WTC11 (cell line): ENCODE measurements around the gene PRRG1.

ENCODE experiments used
- CREB1 ChIP-seq: sonication (generic); formaldehyde crosslinking; IDR thresholded peaks from 2 replicates; pipeline ENCODE4 v1.8.0; 2023; ENCODE audit warnings: mild to moderate bottlenecking, missing genetic modification reagents
- PRRX2 ChIP-seq: fragments of 250-450 bp; sonication (Bioruptor Pico); IDR thresholded peaks from 2 replicates; pipeline ENCODE4 v1.8.0; 2021; ENCODE audit warnings: mild to moderate bottlenecking
- TEAD1 ChIP-seq: sonication (generic); formaldehyde crosslinking; IDR thresholded peaks from 2 replicates; pipeline ENCODE4 v1.8.0; 2022; ENCODE audit warnings: mild to moderate bottlenecking, missing genetic modification reagents
- ZNF121 ChIP-seq: sonication (generic); formaldehyde crosslinking; IDR thresholded peaks from 2 replicates; pipeline ENCODE4 v1.8.0; 2023; ENCODE audit warnings: missing genetic modification reagents
- ZNF317 ChIP-seq: sonication (generic); formaldehyde crosslinking; IDR thresholded peaks from 2 replicates; pipeline ENCODE4 v1.8.1; 2023; ENCODE audit warnings: low read depth, mild to moderate bottlenecking, moderate library complexity, missing genetic modification reagents, borderline replicate concordance
- TF ChIP-seq, protein P1 (sequence below): sonication (generic); formaldehyde crosslinking; IDR thresholded peaks from 2 replicates; pipeline ENCODE4 v1.8.1; 2022; ENCODE audit warnings: low read depth, missing genetic modification reagents, borderline replicate concordance

DNA sequence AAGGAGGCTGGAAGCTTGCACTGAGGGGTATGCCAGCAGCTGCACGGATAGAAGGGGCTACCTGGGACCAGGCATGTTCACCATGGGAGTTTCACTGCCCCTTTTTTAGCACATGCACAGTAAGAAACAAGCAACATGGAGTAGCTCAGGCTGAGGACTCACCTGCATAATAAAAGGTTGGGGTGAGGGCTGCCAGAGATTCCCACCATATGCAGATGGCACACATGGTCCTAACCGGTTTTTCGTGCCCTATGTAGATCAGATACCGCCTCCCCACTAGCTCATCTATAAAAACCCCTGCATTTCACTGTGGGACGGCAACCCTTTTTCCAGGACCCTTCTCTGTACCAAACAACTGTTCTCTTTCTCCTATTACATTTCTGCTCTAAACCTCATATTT is 125.3 kb downstream of the PRRG1 start:
- TF ChIP-seq ZNF121 (CRISPR knock-in tag) (no peak), PRRX2 (no peak), TEAD1 (CRISPR knock-in tag) (no peak), ZNF317 (no peak), CREB1 (CRISPR knock-in tag) (no peak)
- TF ChIP-seq, protein P1, sequence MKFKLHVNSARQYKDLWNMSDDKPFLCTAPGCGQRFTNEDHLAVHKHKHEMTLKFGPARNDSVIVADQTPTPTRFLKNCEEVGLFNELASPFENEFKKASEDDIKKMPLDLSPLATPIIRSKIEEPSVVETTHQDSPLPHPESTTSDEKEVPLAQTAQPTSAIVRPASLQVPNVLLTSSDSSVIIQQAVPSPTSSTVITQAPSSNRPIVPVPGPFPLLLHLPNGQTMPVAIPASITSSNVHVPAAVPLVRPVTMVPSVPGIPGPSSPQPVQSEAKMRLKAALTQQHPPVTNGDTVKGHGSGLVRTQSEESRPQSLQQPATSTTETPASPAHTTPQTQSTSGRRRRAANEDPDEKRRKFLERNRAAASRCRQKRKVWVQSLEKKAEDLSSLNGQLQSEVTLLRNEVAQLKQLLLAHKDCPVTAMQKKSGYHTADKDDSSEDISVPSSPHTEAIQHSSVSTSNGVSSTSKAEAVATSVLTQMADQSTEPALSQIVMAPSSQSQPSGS: no peak
